CD4-positive, alpha-beta T cell treated with Interleukin-17A for 4 hours (primary cell): Measurements from ENCODE around the gene BTBD16.

Source experiments
- DNase-seq: peaks from one replicate; pipeline ENCODE4 v3.0.0-alpha.2; 2020; ENCODE audit warnings: mixed read lengths

The BTBD16 gene

GRCh38 chr10:122296363-122297120 lies 25.4 kb downstream of the BTBD16 start:
- DNase-seq: no peak

GRCh38 chr10:122297583-122297982 lies 26.5 kb downstream of the BTBD16 start:
- no peak for DNase-seq

- no peak for DNase-seq
These were observed 27.1 kb downstream of the BTBD16 start for GRCh38 chr10:122298206-122298597.

- DNase-seq: peak; percentile 67
These were observed 27.7 kb downstream of the BTBD16 start for GRCh38 chr10:122298598-122299301.

GRCh38 chr10:122299423-122300075 lies 28.5 kb downstream of the BTBD16 start:
- DNase-seq: no peak

- no peak for DNase-seq
These were observed 30.1 kb downstream of the BTBD16 start for GRCh38 chr10:122301055-122301810.

- no peak for DNase-seq
These were observed 30.7 kb downstream of the BTBD16 start for GRCh38 chr10:122301811-122302115.

GRCh38 chr10:122302315-122302714 lies 31.2 kb downstream of the BTBD16 start:
- DNase-seq: no peak

GRCh38 chr10:122303271-122304053 lies 32.4 kb downstream of the BTBD16 start:
- no peak for DNase-seq

- DNase-seq: no peak
These were observed 33.0 kb downstream of the BTBD16 start for GRCh38 chr10:122304054-122304579.

- no peak for DNase-seq
These were observed 35.2 kb downstream of the BTBD16 start for GRCh38 chr10:122306282-122306681.

GRCh38 chr10:122306744-122307143 lies 35.6 kb downstream of the BTBD16 start:
- DNase-seq: no peak

GRCh38 chr10:122307669-122308416 lies 36.7 kb downstream of the BTBD16 start:
- no peak for DNase-seq

- no peak for DNase-seq
These were observed 37.5 kb downstream of the BTBD16 start for GRCh38 chr10:122308417-122309141.

- DNase-seq: no peak
These were observed 39.4 kb downstream of the BTBD16 start for GRCh38 chr10:122310311-122311050.

- no peak for DNase-seq
These were observed 39.9 kb downstream of the BTBD16 start for GRCh38 chr10:122311051-122311410.

- no peak for DNase-seq
These were observed 40.6 kb downstream of the BTBD16 start for GRCh38 chr10:122311716-122312115.

- no peak for DNase-seq
These were observed 45.3 kb downstream of the BTBD16 start for GRCh38 chr10:122316224-122316884.

GRCh38 chr10:122321960-122322359 lies 50.9 kb downstream of the BTBD16 start:
- no peak for DNase-seq

GRCh38 chr10:122323189-122323588 lies 52.1 kb downstream of the BTBD16 start:
- no peak for DNase-seq
